ENCODE results near the gene PPIE.
A peak's percentile ranks its signal among the peaks of the same experiment; 100 is the strongest.

GRCh38 chr1:39799770-39800470, 61.2 kb downstream of the PPIE start:
- TF ChIP-seq CTCF (IDR thresholded peaks at IDR 0.05) (peak; percentile 82 to 92 (median 86)), POLR2A (IDR thresholded peaks at IDR 0.05) (no peak)
